ENCODE results near the gene AMT. TPM values are rescaled to one million over a fixed set of nuclear protein-coding genes. Genes with fewer than 3 reads are reported as not detected.
A peak's percentile ranks its signal among the peaks of the same experiment; 100 is the strongest.

The AMT gene
- polyA plus RNA-seq, 4 donors = 15.4 to 48.7 (median 27.4) TPM

DNA sequence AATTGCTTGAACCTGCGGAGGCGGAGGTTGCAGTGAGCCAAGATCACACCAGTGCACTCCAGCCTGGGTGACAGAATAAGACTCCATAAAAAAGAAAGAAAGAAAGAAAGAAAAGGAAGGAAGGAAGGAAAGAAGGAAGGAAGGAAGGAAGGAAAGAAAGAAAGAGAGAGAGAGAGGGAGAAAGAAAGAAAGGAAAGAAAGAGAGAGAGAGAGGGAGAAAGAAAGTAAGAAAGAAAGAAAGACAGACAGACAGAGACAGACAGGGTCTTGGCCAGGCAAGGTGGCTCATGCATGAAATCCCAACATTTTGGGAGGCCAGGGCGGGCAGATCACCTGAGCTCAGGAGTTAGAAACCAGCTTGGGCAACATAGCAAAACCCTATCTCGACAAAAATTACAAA lies 31.3 kb upstream of the AMT start:
- Histone ChIP-seq H3K27ac (ENCODE audit: low read depth in 1 of 3, low read length in 2 of 3) (no peak overlapping the region), H3K4me3 (ENCODE audit: low read depth in 1 of 3, low read length in 3 of 3) (no peak overlapping the region), H3K36me3 (ENCODE audit: control insufficient read depth in 3 of 3, insufficient read depth in 2 of 3, low read depth in 1 of 3, low read length in 3 of 3) (no peaks in the 10 kb centered on the region), H3K4me1 (ENCODE audit: control insufficient read depth in 3 of 3, insufficient read depth in 2 of 3, low read depth in 1 of 3, low read length in 2 of 3) (no peaks in the 10 kb centered on the region), H3K27me3 (ENCODE audit: control insufficient read depth in 3 of 3, insufficient read depth in 3 of 3, low read length in 3 of 3) (no peaks in the 10 kb centered on the region), H3K9me3 (ENCODE audit: control insufficient read depth in 2 of 2, insufficient read depth in 1 of 2, low read depth in 1 of 2, low read length in 1 of 2) (no peaks in the 10 kb centered on the region)
- FAIRE-seq (no peak), DNase-seq (no peak)
- 93 to 95% (median 95%) methylated on average over 4 of the region's 4 CpGs for whole genome bisulfite sequencing, 3 donors

DNA sequence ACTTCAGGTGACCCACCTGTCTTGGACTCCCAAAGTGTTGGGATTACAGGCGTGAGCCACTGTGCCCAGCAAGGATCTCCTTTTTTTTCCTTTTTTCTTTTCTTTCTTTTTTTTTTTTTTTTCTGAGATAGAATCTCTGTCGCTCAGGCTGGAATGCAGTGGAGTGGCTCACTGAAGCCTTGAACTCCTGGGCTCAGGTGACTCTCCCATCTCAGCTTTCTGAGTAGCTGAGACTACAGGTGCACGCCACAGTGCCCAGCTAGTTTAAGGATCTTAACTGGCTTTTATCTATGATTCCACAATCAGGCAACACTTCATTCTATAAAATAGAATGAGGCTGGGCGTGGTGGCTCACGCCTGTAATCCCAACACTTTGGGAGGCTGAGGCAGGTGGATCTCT lies 23.1 kb upstream of the AMT start:
- Histone ChIP-seq H3K27ac (ENCODE audit: low read depth in 1 of 3, low read length in 2 of 3) (no peak overlapping the region), H3K27me3 (ENCODE audit: control insufficient read depth in 3 of 3, insufficient read depth in 3 of 3, low read length in 3 of 3) (no peaks in the 10 kb centered on the region), H3K4me1 (ENCODE audit: control insufficient read depth in 3 of 3, insufficient read depth in 2 of 3, low read depth in 1 of 3, low read length in 2 of 3) (peaks cover 0 to 2% (median 0%) of the 10 kb centered on the region in 3 donors), H3K4me3 (ENCODE audit: low read depth in 1 of 3, low read length in 3 of 3) (no peak overlapping the region), H3K36me3 (ENCODE audit: control insufficient read depth in 3 of 3, insufficient read depth in 2 of 3, low read depth in 1 of 3, low read length in 3 of 3) (no peaks in the 10 kb centered on the region), H3K9me3 (ENCODE audit: control insufficient read depth in 2 of 2, insufficient read depth in 1 of 2, low read depth in 1 of 2, low read length in 1 of 2) (no peaks in the 10 kb centered on the region)
- no peak for DNase-seq
- FAIRE-seq = no peak
- WGBS, 3 donors = 84 to 95% (median 84%) methylated on average over 5 of the region's 5 CpGs

DNA sequence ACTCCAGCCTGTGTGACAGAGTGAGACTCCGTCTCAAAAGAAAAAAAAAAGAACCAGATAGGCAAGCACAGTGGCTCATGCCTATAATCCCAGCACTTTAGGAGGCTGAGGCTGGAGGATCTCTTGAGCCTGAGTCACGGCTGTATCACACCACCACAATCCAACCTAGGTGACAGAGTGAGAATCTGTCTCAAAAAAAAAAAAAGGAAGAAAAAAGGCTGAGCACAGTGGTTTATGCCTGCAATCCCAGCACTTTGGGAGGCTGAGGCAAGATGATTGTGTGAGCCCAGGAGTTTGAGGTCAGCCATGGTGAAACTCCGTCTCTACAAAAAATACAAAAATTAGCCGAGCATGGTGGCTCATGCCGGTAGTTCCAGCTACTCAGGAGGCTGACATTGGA lies 12.5 kb upstream of the AMT start:
- Histone ChIP-seq H3K9me3 (ENCODE audit: control insufficient read depth in 2 of 2, insufficient read depth in 1 of 2, low read depth in 1 of 2, low read length in 1 of 2) (no peaks in the 10 kb centered on the region), H3K27ac (ENCODE audit: low read depth in 1 of 3, low read length in 2 of 3) (no peak overlapping the region), H3K4me3 (ENCODE audit: low read depth in 1 of 3, low read length in 3 of 3) (no peak overlapping the region), H3K36me3 (ENCODE audit: control insufficient read depth in 3 of 3, insufficient read depth in 2 of 3, low read depth in 1 of 3, low read length in 3 of 3) (no peaks in the 10 kb centered on the region), H3K27me3 (ENCODE audit: control insufficient read depth in 3 of 3, insufficient read depth in 3 of 3, low read length in 3 of 3) (no peaks in the 10 kb centered on the region), H3K4me1 (ENCODE audit: control insufficient read depth in 3 of 3, insufficient read depth in 2 of 3, low read depth in 1 of 3, low read length in 2 of 3) (peaks cover 0 to 4% (median 0%) of the 10 kb centered on the region in 3 donors)
- no peak for FAIRE-seq
- WGBS, 3 donors = 89 to 93% (median 89%) methylated on average over 5 of the region's 5 CpGs
- no peak for DNase-seq

DNA sequence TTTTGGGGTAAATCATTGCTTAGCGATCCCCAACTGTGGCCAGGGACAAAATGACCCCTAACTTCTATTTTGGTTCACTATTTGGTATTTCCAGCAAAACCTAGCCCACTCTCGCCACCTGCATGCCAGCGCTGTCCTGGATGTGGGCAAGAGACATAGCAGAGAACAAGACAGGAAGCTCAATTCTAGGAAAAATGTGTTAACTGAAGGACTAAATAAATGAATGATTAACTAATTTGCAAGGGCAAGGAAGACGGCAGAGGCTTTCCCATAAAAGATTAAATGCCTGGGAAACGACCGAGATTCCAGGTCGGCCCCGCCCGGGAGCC lies 6.4 kb upstream of the AMT start:
- Histone ChIP-seq H3K27ac (ENCODE audit: low read depth in 1 of 3, low read length in 2 of 3) (peak overlapping the region; percentile 65 to 98 (median 90)), H3K36me3 (ENCODE audit: control insufficient read depth in 3 of 3, insufficient read depth in 2 of 3, low read depth in 1 of 3, low read length in 3 of 3) (peaks cover 0 to 23% (median 2%) of the 10 kb centered on the region in 3 donors), H3K27me3 (ENCODE audit: control insufficient read depth in 3 of 3, insufficient read depth in 3 of 3, low read length in 3 of 3) (no peaks in the 10 kb centered on the region), H3K4me1 (ENCODE audit: control insufficient read depth in 3 of 3, insufficient read depth in 2 of 3, low read depth in 1 of 3, low read length in 2 of 3) (peaks cover 0 to 7% (median 0%) of the 10 kb centered on the region in 3 donors), H3K4me3 (ENCODE audit: low read depth in 1 of 3, low read length in 3 of 3) (peak overlapping the region; percentile 52 to 79 (median 76)), H3K9me3 (ENCODE audit: control insufficient read depth in 2 of 2, insufficient read depth in 1 of 2, low read depth in 1 of 2, low read length in 1 of 2) (no peaks in the 10 kb centered on the region)
- DNase-seq = no peak
- WGBS, 3 donors = 2 to 4% (median 3%) methylated on average over 9 of the region's 9 CpGs
- FAIRE-seq = no peak

GRCh38 chr3:49427586-49427985 lies 5.3 kb upstream of the AMT start:
- H3K36me3 ChIP-seq (ENCODE audit: control insufficient read depth in 3 of 3, insufficient read depth in 2 of 3, low read depth in 1 of 3, low read length in 3 of 3) = peaks cover 0 to 24% (median 2%) of the 10 kb centered on the region in 3 donors
- no peak overlapping the region for H3K27ac ChIP-seq (ENCODE audit: low read depth in 1 of 3, low read length in 2 of 3)
- H3K4me1 ChIP-seq (ENCODE audit: control insufficient read depth in 3 of 3, insufficient read depth in 2 of 3, low read depth in 1 of 3, low read length in 2 of 3) = peaks cover 0 to 14% (median 0%) of the 10 kb centered on the region in 3 donors
- no peak overlapping the region for H3K4me3 ChIP-seq (ENCODE audit: low read depth in 1 of 3, low read length in 3 of 3)
- FAIRE-seq = no peak
- H3K9me3 ChIP-seq (ENCODE audit: control insufficient read depth in 2 of 2, insufficient read depth in 1 of 2, low read depth in 1 of 2, low read length in 1 of 2) = no peaks in the 10 kb centered on the region
- WGBS, 3 donors = 87 to 98% (median 93%) methylated on average over 2 of the region's 2 CpGs
- DNase-seq = no peak
- no peaks in the 10 kb centered on the region for H3K27me3 ChIP-seq (ENCODE audit: control insufficient read depth in 3 of 3, insufficient read depth in 3 of 3, low read length in 3 of 3)

DNA sequence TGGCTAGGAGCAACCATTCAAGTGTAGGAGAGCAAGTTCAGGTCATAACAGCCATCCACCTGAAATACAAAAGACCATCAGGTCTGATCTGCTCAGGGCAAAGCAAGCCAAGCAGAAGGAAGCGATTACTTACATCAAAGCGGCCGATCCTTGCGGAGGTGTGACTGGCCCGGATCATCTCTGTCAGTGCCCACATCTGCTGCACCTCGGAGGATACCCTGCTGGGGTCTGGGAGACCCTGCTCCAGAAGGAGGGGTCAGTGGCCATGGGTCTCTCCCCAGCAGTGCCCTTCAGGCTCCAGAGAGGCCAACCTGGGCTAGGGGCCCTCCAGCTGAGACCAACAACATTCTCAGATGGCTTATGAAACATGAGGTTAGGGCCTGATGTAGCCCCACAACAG lies 2.5 kb upstream of the AMT start:
- peaks cover 0 to 22% (median 5%) of the 10 kb centered on the region in 3 donors for H3K4me1 ChIP-seq (ENCODE audit: control insufficient read depth in 3 of 3, insufficient read depth in 2 of 3, low read depth in 1 of 3, low read length in 2 of 3)
- WGBS, 3 donors = 95 to 97% (median 96%) methylated on average over 6 of the region's 6 CpGs
- H3K36me3 ChIP-seq (ENCODE audit: control insufficient read depth in 3 of 3, insufficient read depth in 2 of 3, low read depth in 1 of 3, low read length in 3 of 3) = peaks cover 0 to 34% (median 2%) of the 10 kb centered on the region in 3 donors
- H3K4me3 ChIP-seq (ENCODE audit: low read depth in 1 of 3, low read length in 3 of 3) = no peak overlapping the region
- no peak overlapping the region for H3K27ac ChIP-seq (ENCODE audit: low read depth in 1 of 3, low read length in 2 of 3)
- DNase-seq (no peak), FAIRE-seq (no peak)
- no peaks in the 10 kb centered on the region for H3K27me3 ChIP-seq (ENCODE audit: control insufficient read depth in 3 of 3, insufficient read depth in 3 of 3, low read length in 3 of 3)
- H3K9me3 ChIP-seq (ENCODE audit: control insufficient read depth in 2 of 2, insufficient read depth in 1 of 2, low read depth in 1 of 2, low read length in 1 of 2) = no peaks in the 10 kb centered on the region

DNA sequence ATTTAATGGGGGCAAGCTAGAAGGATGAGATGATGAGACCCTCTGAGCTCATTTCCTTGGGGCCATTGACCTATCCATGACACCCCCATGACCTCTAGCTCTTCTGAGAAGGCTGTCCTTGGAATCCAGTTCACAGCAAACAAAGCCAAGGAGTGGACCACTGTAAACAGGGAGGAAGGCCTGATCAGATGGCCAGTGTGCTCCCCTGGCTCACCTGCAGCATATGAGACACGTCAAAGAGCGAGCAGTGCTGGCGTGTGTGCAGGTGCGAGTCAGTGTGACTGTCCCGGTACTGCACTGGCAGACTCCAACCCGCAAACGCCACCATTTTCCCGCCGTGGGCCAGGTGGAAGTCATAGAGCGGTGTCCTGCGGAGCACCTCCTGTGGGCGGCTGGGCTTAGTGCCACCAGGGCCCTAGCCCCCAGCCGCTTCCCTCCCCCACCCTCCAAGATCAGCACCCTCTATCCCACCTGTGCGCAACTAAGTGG lies 339 bp downstream of the AMT start:
- H3K4me1 ChIP-seq (ENCODE audit: control insufficient read depth in 3 of 3, insufficient read depth in 2 of 3, low read depth in 1 of 3, low read length in 2 of 3) = peaks cover 0 to 18% (median 6%) of the 10 kb centered on the region in 3 donors
- no peaks in the 10 kb centered on the region for H3K27me3 ChIP-seq (ENCODE audit: control insufficient read depth in 3 of 3, insufficient read depth in 3 of 3, low read length in 3 of 3)
- WGBS, 3 donors = 12 to 33% (median 20%) methylated on average over 12 to 14 of the region's 14 CpGs
- peak overlapping the region in 2 of 3 donors; percentile 60 to 67 for H3K4me3 ChIP-seq (ENCODE audit: low read depth in 1 of 3, low read length in 3 of 3)
- peaks cover 0 to 60% (median 4%) of the 10 kb centered on the region in 3 donors for H3K36me3 ChIP-seq (ENCODE audit: control insufficient read depth in 3 of 3, insufficient read depth in 2 of 3, low read depth in 1 of 3, low read length in 3 of 3)
- peak overlapping the region; percentile 14 to 77 (median 30) for H3K27ac ChIP-seq (ENCODE audit: low read depth in 1 of 3, low read length in 2 of 3)
- FAIRE-seq (no peak), DNase-seq (no peak)
- no peaks in the 10 kb centered on the region for H3K9me3 ChIP-seq (ENCODE audit: control insufficient read depth in 2 of 2, insufficient read depth in 1 of 2, low read depth in 1 of 2, low read length in 1 of 2)

DNA sequence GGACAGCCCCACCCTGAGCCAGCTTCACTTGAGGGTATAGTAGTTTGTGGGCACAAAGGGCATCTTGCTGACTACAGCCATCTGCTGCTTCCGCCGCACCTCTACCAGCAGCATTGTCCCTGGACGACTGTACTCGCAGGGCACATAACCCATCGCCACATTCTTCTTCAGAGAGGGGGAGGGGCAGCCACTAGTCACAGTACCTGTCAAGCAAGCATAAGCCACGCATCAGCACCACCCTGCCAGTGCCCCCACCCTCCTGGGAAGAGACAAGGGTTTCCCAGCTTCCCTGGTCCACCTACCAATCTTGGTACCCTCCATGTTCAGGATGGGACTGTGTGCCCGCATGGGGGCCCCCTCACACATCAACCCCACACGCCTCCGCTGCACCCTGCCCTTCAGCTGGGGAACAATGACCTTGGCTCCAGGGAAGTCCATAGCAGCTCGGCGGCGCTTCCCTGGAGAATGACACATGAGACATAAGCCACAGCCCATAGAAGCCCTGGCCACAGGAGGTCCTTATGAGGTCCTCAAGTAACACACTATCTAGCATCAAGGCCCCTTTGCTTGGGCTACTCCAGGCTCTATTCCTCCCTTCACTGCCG lies 4.7 kb downstream of the AMT start:
- WGBS, 3 donors = 83 to 91% (median 90%) methylated on average over 13 of the region's 13 CpGs
- FAIRE-seq (no peak), DNase-seq (no peak)
- Histone ChIP-seq H3K36me3 (ENCODE audit: control insufficient read depth in 3 of 3, insufficient read depth in 2 of 3, low read depth in 1 of 3, low read length in 3 of 3) (peaks cover 0 to 67% (median 2%) of the 10 kb centered on the region in 3 donors), H3K4me1 (ENCODE audit: control insufficient read depth in 3 of 3, insufficient read depth in 2 of 3, low read depth in 1 of 3, low read length in 2 of 3) (peaks cover 6 to 22% (median 11%) of the 10 kb centered on the region in 3 donors), H3K9me3 (ENCODE audit: control insufficient read depth in 2 of 2, insufficient read depth in 1 of 2, low read depth in 1 of 2, low read length in 1 of 2) (no peaks in the 10 kb centered on the region), H3K27me3 (ENCODE audit: control insufficient read depth in 3 of 3, insufficient read depth in 3 of 3, low read length in 3 of 3) (no peaks in the 10 kb centered on the region), H3K27ac (ENCODE audit: low read depth in 1 of 3, low read length in 2 of 3) (peak overlapping the region in 2 of 3 donors; percentile 35 to 37), H3K4me3 (ENCODE audit: low read depth in 1 of 3, low read length in 3 of 3) (no peak overlapping the region)

DNA sequence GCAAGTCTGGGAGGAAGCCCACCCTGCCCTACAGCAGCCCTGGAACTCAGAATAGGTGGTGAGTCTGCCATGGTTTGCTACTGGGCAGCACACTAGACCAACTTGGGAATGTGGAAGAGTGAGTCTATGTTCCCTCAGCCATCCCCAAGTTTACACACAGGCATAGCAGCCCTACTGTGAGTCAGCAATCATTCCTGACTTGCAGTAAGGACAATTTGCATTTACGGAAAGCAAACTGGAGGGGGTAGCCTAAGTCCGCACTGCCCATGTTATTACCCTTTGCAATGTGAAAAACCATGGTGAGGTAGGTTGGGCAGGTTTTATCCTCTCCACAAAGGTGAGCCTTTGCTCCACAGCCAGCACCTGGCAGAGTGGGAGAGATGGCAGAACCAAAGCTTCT lies 5.4 kb downstream of the AMT start:
- H3K27ac ChIP-seq (ENCODE audit: low read depth in 1 of 3, low read length in 2 of 3) = peak overlapping the region in 2 of 3 donors; percentile 35 to 37
- peaks cover 6 to 20% (median 10%) of the 10 kb centered on the region in 3 donors for H3K4me1 ChIP-seq (ENCODE audit: control insufficient read depth in 3 of 3, insufficient read depth in 2 of 3, low read depth in 1 of 3, low read length in 2 of 3)
- H3K9me3 ChIP-seq (ENCODE audit: control insufficient read depth in 2 of 2, insufficient read depth in 1 of 2, low read depth in 1 of 2, low read length in 1 of 2) = no peaks in the 10 kb centered on the region
- WGBS, 3 donors = 91 to 96% (median 93%) methylated on average over 2 of the region's 2 CpGs
- DNase-seq (no peak), FAIRE-seq (no peak)
- H3K4me3 ChIP-seq (ENCODE audit: low read depth in 1 of 3, low read length in 3 of 3) = no peak overlapping the region
- peaks cover 0 to 65% (median 2%) of the 10 kb centered on the region in 3 donors for H3K36me3 ChIP-seq (ENCODE audit: control insufficient read depth in 3 of 3, insufficient read depth in 2 of 3, low read depth in 1 of 3, low read length in 3 of 3)
- H3K27me3 ChIP-seq (ENCODE audit: control insufficient read depth in 3 of 3, insufficient read depth in 3 of 3, low read length in 3 of 3) = no peaks in the 10 kb centered on the region
